H9 (cell line): ENCODE results near the gene USP20. TPM values are rescaled to one million over a fixed set of nuclear protein-coding genes. Genes with fewer than 3 reads are reported as not detected.

ENCODE experiments used
- DNase-seq: peaks from one replicate; pipeline ENCODE4 v3.0.0-alpha.2; 2017
- H2AFZ ChIP-seq: one replicate; pipeline ENCODE4 v1.6.1; 2013; ENCODE audit warnings: mild to moderate bottlenecking, low read length, control low read depth, moderate library complexity
- H2AK5ac ChIP-seq: 2 replicates; pipeline ENCODE4 v1.6.1; 2013; ENCODE audit warnings: low read length, control low read depth, mixed read lengths; ENCODE audit not compliant: insufficient read length
- H2BK120ac ChIP-seq: one replicate; pipeline ENCODE4 v1.6.1; 2013; ENCODE audit warnings: low read depth, mild to moderate bottlenecking, low read length, control low read depth, inconsistent platforms; ENCODE audit not compliant: poor library complexity, severe bottlenecking
- H2BK12ac ChIP-seq: 2 replicates; pipeline ENCODE4 v1.6.1; 2013; ENCODE audit warnings: low read length, control low read depth, mixed read lengths, low read depth; ENCODE audit not compliant: insufficient read length
- H2BK15ac ChIP-seq: 2 replicates; pipeline ENCODE4 v1.6.1; 2013; ENCODE audit warnings: low read depth, low read length, control low read depth
- H2BK20ac ChIP-seq: one replicate; pipeline ENCODE4 v1.6.1; 2013; ENCODE audit warnings: low read depth, mild to moderate bottlenecking, low read length, control low read depth, inconsistent platforms; ENCODE audit not compliant: poor library complexity, severe bottlenecking
- H2BK5ac ChIP-seq: 2 replicates; pipeline ENCODE4 v1.6.1; 2013; ENCODE audit warnings: low read length, control low read depth, mixed read lengths; ENCODE audit not compliant: insufficient read length
- H3K14ac ChIP-seq: 2 replicates; pipeline ENCODE4 v1.6.1; 2013; ENCODE audit warnings: low read length, control low read depth; ENCODE audit not compliant: insufficient read depth
- H3K18ac ChIP-seq: 2 replicates; pipeline ENCODE4 v1.6.1; 2013; ENCODE audit warnings: low read depth, mild to moderate bottlenecking, mixed read lengths, low read length, control low read depth; ENCODE audit not compliant: insufficient read length
- H3K23ac ChIP-seq: 2 replicates; pipeline ENCODE4 v1.6.1; 2013; ENCODE audit warnings: low read length, control low read depth, mixed read lengths, low read depth; ENCODE audit not compliant: insufficient read length
- H3K23me2 ChIP-seq: 2 replicates; pipeline ENCODE4 v1.6.1; 2013; ENCODE audit warnings: low read depth, mild to moderate bottlenecking, mixed read lengths, low read length, control low read depth; ENCODE audit not compliant: insufficient read length, poor library complexity, severe bottlenecking
- H3K27ac ChIP-seq: 2 replicates; pipeline ENCODE4 v1.5.1; 2013; ENCODE audit warnings: low read length, control low read depth, mixed read lengths, low read depth; ENCODE audit not compliant: insufficient read length
- H3K27me3 ChIP-seq: 2 replicates; pipeline ENCODE4 v1.6.1; 2013; ENCODE audit warnings: low read length, control low read depth, inconsistent platforms; ENCODE audit not compliant: insufficient read depth
- H3K4ac ChIP-seq: 2 replicates; pipeline ENCODE4 v1.6.1; 2013; ENCODE audit warnings: low read depth, mild to moderate bottlenecking, control low read depth, inconsistent platforms, low read length, moderate library complexity
- H3K4me1 ChIP-seq: 2 replicates; pipeline ENCODE4 v1.6.1; 2013; ENCODE audit warnings: low read length, control low read depth, inconsistent platforms; ENCODE audit not compliant: insufficient read depth
- H3K4me2 ChIP-seq: 2 replicates; pipeline ENCODE4 v1.6.1; 2013; ENCODE audit warnings: low read length, control low read depth, mixed read lengths; ENCODE audit not compliant: insufficient read length, insufficient read depth
- H3K56ac ChIP-seq: 2 replicates; pipeline ENCODE4 v1.6.1; 2013; ENCODE audit warnings: low read depth, mild to moderate bottlenecking, mixed read lengths, low read length, control low read depth; ENCODE audit not compliant: insufficient read length
- H3K79me1 ChIP-seq: 2 replicates; pipeline ENCODE4 v1.6.1; 2013; ENCODE audit warnings: low read depth, mild to moderate bottlenecking, moderate library complexity, low read length, control low read depth, inconsistent platforms; ENCODE audit not compliant: insufficient read depth, poor library complexity, severe bottlenecking
- H3K79me2 ChIP-seq: 2 replicates; pipeline ENCODE4 v1.6.1; 2013; ENCODE audit warnings: low read length, control low read depth, inconsistent platforms; ENCODE audit not compliant: insufficient read depth
- H3K9ac ChIP-seq: 2 replicates; pipeline ENCODE4 v1.6.1; 2013; ENCODE audit warnings: low read length, control low read depth, mixed read lengths; ENCODE audit not compliant: insufficient read length; ENCODE audit errors: extremely low read depth
- H3K9me3 ChIP-seq: one replicate; pipeline ENCODE4 v1.6.1; 2013; ENCODE audit warnings: low read depth, low read length, inconsistent platforms; ENCODE audit not compliant: control insufficient read depth
- H3T11ph ChIP-seq: one replicate; pipeline ENCODE4 v1.6.1; 2013; ENCODE audit warnings: mild to moderate bottlenecking, low read length, control low read depth, inconsistent platforms
- H4K20me1 ChIP-seq: one replicate; pipeline ENCODE4 v1.6.1; 2013; ENCODE audit not compliant: control insufficient read depth, insufficient read length, insufficient read depth
- H4K5ac ChIP-seq: 2 replicates; pipeline ENCODE4 v1.6.1; 2013; ENCODE audit warnings: low read depth, mild to moderate bottlenecking, mixed read lengths, low read length, control low read depth; ENCODE audit not compliant: insufficient read length
- H4K8ac ChIP-seq: replicated peaks from 2 replicates; pipeline ENCODE4 v1.6.1; 2013; ENCODE audit warnings: low read length, control low read depth, mixed read lengths, low read depth; ENCODE audit not compliant: insufficient read length
- H4K91ac ChIP-seq: 2 replicates; pipeline ENCODE4 v1.6.1; 2013; ENCODE audit warnings: low read depth, mild to moderate bottlenecking, moderate library complexity, mixed read lengths, low read length, control low read depth; ENCODE audit not compliant: insufficient read length
- H3K27ac Mint-ChIP-seq, 3 experiments: 2 replicates in 2 of 3; 3 replicates in 1 of 3; pipeline ENCODE4 v1.8.0; 2020 to 2021; ENCODE audit warnings: mixed read lengths in 3 of 3, mild to moderate bottlenecking in 1 of 3, moderate library complexity in 1 of 3
- H3K27me3 Mint-ChIP-seq: 2 replicates; pipeline ENCODE4 v1.8.0; 2021; ENCODE audit warnings: low read depth, mild to moderate bottlenecking, moderate library complexity, mixed read lengths
- H3K36me3 Mint-ChIP-seq, 3 experiments: 2 replicates in 2 of 3; 3 replicates in 1 of 3; pipeline ENCODE4 v1.8.0; 2020 to 2021; ENCODE audit warnings: low read depth in 3 of 3, mixed read lengths in 3 of 3; ENCODE audit not compliant: insufficient read depth in 1 of 3
- H3K4me1 Mint-ChIP-seq, 2 experiments: 2 replicates each; pipeline ENCODE4 v1.8.0; 2020; ENCODE audit warnings: mixed read lengths in 2 of 2
- H3K4me3 Mint-ChIP-seq, 2 experiments: 2 replicates in 1 of 2; 3 replicates in 1 of 2; pipeline ENCODE4 v1.8.0; 2020 to 2021; ENCODE audit warnings: mild to moderate bottlenecking in 2 of 2, mixed read lengths in 2 of 2, moderate library complexity in 1 of 2
- H3K9me3 Mint-ChIP-seq, 2 experiments: 2 replicates in 1 of 2; 3 replicates in 1 of 2; pipeline ENCODE4 v1.8.0; 2020; ENCODE audit warnings: mild to moderate bottlenecking in 2 of 2, mixed read lengths in 2 of 2, moderate library complexity in 1 of 2
- WGBS: extraction: QIAGEN DNeasy Blood & Tissue Kit; methylation state at CpG from one replicate; pipeline ENCODE4 v1.1.7; 2013; ENCODE audit warnings: missing lambda C conversion rate, low lambda C conversion rate, mixed read lengths; ENCODE audit not compliant: insufficient read length; ENCODE audit errors: extremely low coverage; 5-methylcytosine and 5-hydroxymethylcytosine counted together
- total RNA-seq: library from RNA; stranded (reverse); gene quantifications from 2 replicates; pipeline ENCODE4 v1.2.1, GENCODE V29; 2021
- TF ChIP-seq, protein P1 (sequence below): fragments of 200-600 bp; sonication (generic); conservative IDR thresholded peaks from 3 replicates; pipeline ENCODE4 v1.8.0; 2021; ENCODE audit warnings: antibody characterized with exemption, mild to moderate bottlenecking

Gene USP20
- total RNA-seq, 1 experiment from 2014 or later: 20.9 TPM

DNA sequence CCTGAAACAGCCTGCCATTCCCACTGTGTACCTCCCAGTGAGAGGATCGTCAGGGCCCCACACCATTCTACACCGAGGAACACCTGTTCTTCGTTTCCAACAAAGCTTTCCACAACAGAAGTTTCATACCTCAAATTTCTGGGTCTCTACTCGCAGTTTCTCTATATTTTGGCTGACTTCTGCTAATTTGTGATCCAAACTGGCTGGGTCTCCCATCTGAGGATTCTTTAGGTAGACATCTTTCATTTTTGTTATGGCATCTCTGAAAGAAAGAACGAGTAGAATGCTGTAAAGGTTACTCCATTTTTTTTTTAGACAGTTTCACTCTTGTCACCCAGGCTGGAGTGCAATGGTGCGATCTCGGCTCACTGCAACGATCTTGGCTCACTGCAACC is 67.5 kb downstream of the USP20 start:
- H2AK5ac ChIP-seq: no peak overlapping the region
- no peak overlapping the region for H3K23ac ChIP-seq
- H2BK12ac ChIP-seq: no peak overlapping the region
- no peak overlapping the region for H3K14ac ChIP-seq
- no peak overlapping the region for H3K18ac ChIP-seq
- no peaks in the 10 kb centered on the region for H3K23me2 ChIP-seq
- H3K79me2 ChIP-seq: no peaks in the 10 kb centered on the region
- no peak for DNase-seq
- H2BK5ac ChIP-seq: no peak overlapping the region
- no peaks in the 10 kb centered on the region for H3K79me1 ChIP-seq
- Mint-ChIP-seq H3K27ac (no peak overlapping the region), H3K4me1 (peaks cover 8 to 11% of the 10 kb centered on the region in 2 experiments), H3K4me3 (no peak overlapping the region), H3K27me3 (no peaks in the 10 kb centered on the region), H3K36me3 (peaks cover 23 to 54% (median 47%) of the 10 kb centered on the region in 3 experiments), H3K9me3 (peaks cover 3 to 5% of the 10 kb centered on the region in 2 experiments; a peak in 3 of 5 replicates)
- no peak overlapping the region for H2BK20ac ChIP-seq
- H4K8ac ChIP-seq: no peak overlapping the region
- H3K27ac ChIP-seq: no peak overlapping the region
- no peak overlapping the region for H2BK120ac ChIP-seq
- no CpG with 5 or more reads among the region's 8 CpGs for WGBS
- H3K4me2 ChIP-seq: no peak overlapping the region
- no peaks in the 10 kb centered on the region; the same call in 1 of the 2 replicates for H3K4me1 ChIP-seq
- H4K20me1 ChIP-seq: no peaks in the 10 kb centered on the region
- no peak overlapping the region for H4K5ac ChIP-seq
- no peak overlapping the region for H3K56ac ChIP-seq
- no peaks in the 10 kb centered on the region for H3K9me3 ChIP-seq
- H3K4ac ChIP-seq: no peak overlapping the region
- TF ChIP-seq, protein P1, sequence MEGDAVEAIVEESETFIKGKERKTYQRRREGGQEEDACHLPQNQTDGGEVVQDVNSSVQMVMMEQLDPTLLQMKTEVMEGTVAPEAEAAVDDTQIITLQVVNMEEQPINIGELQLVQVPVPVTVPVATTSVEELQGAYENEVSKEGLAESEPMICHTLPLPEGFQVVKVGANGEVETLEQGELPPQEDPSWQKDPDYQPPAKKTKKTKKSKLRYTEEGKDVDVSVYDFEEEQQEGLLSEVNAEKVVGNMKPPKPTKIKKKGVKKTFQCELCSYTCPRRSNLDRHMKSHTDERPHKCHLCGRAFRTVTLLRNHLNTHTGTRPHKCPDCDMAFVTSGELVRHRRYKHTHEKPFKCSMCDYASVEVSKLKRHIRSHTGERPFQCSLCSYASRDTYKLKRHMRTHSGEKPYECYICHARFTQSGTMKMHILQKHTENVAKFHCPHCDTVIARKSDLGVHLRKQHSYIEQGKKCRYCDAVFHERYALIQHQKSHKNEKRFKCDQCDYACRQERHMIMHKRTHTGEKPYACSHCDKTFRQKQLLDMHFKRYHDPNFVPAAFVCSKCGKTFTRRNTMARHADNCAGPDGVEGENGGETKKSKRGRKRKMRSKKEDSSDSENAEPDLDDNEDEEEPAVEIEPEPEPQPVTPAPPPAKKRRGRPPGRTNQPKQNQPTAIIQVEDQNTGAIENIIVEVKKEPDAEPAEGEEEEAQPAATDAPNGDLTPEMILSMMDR: no peak
- H3K9ac ChIP-seq: no peak overlapping the region
- H4K91ac ChIP-seq: no peak overlapping the region
- no peak overlapping the region for H2AFZ ChIP-seq
- no peak overlapping the region for H3T11ph ChIP-seq
- no peaks in the 10 kb centered on the region for H3K27me3 ChIP-seq
- no peak overlapping the region for H2BK15ac ChIP-seq
